ENCODE measurements around the gene LYSMD1. TPM values are rescaled to one million over a fixed set of nuclear protein-coding genes. Genes with fewer than 3 reads are reported as not detected.

Gene LYSMD1
- total and polyA plus RNA-seq, 2 of the 8 experiments (the other 6 are each of a cell fraction or from before 2014, with no cell fraction given) = 2.4 to 6.0 TPM

- Histone ChIP-seq H2BK120ac (replicated peaks; ENCODE audit: low read depth, low read length) (no peak overlapping the region), H3K23me2 (ENCODE audit: low read depth, low read length) (no peaks in the 10 kb centered on the region), H3K4me2 (ENCODE audit: insufficient read depth in 1 of 2, low read depth in 2 of 2, low read length in 2 of 2) (no peak overlapping the region), H3K56ac (replicated peaks; ENCODE audit: insufficient read length, low read depth, low read length) (no peak overlapping the region), H4K91ac (replicated peaks; ENCODE audit: insufficient read length, low read length) (no peak overlapping the region), H4K8ac (ENCODE audit: extremely low read depth, insufficient read depth, low read length) (no peak overlapping the region), H3K27me3 (replicated peaks in 1 of 4; ENCODE audit: control insufficient read depth in 3 of 4, extremely low read depth in 1 of 4, insufficient read depth in 3 of 4, low read length in 3 of 4) (no peaks in the 10 kb centered on the region), H3K79me2 (ENCODE audit: control insufficient read depth in 1 of 2, insufficient read depth in 2 of 2, low read length in 2 of 2) (peaks cover 7 to 28% of the 10 kb centered on the region in 2 experiments), H2BK20ac (ENCODE audit: low read length) (no peak overlapping the region), H3K4me3 (ENCODE audit: extremely low read depth in 1 of 4, insufficient read depth in 2 of 4, low read depth in 3 of 4, low read length in 4 of 4) (no peak overlapping the region), H3K4me1 (replicated peaks in 1 of 4; ENCODE audit: control insufficient read depth in 3 of 4, insufficient read depth in 4 of 4, low read length in 3 of 4) (no peaks in the 10 kb centered on the region), H2BK12ac (ENCODE audit: low read depth, low read length) (no peak overlapping the region), H3K27ac (ENCODE audit: low read depth, low read length) (no peak overlapping the region), H3K4ac (replicated peaks; ENCODE audit: insufficient read length, low read depth, low read length) (no peak overlapping the region), H3K9ac (replicated peaks in 1 of 4; ENCODE audit: extremely low read depth in 1 of 4, low read depth in 3 of 4, low read length in 3 of 4) (no peak overlapping the region), H2AFZ (ENCODE audit: low read length) (no peak overlapping the region), H4K20me1 (replicated peaks in 1 of 2; ENCODE audit: control insufficient read depth in 1 of 2, insufficient read depth in 2 of 2, low read length in 2 of 2) (peaks cover 0 to 5% of the 10 kb centered on the region in 2 experiments), H2BK5ac (ENCODE audit: low read depth, low read length) (no peak overlapping the region), H4K5ac (ENCODE audit: insufficient read length, low read depth, low read length) (no peak overlapping the region), H3K9me3 (ENCODE audit: insufficient read depth in 2 of 2, low read depth in 1 of 2, low read length in 1 of 2) (no peaks in the 10 kb centered on the region), H3K18ac (ENCODE audit: extremely low read depth, low read length) (no peak overlapping the region), H3K23ac (ENCODE audit: insufficient read length) (no peak overlapping the region), H3K14ac (ENCODE audit: insufficient read length) (no peak overlapping the region), H3K36me3 (ENCODE audit: control insufficient read depth in 2 of 4, insufficient read depth in 4 of 4, low read length in 3 of 4) (peaks cover 20 to 63% (median 46%) of the 10 kb centered on the region in 4 experiments), H2AK5ac (ENCODE audit: low read depth, low read length) (no peak overlapping the region), H2BK15ac (ENCODE audit: low read length) (no peak overlapping the region), H3K79me1 (ENCODE audit: low read depth, low read length) (peaks cover 3% of the 10 kb centered on the region; the same call in 1 of the 2 replicates)
- 96% methylated on average over 10 of the region's 10 CpGs; no CpG with 5 or more reads in 1 of the 2 experiments for WGBS, 2 experiments (ENCODE audit: extremely low coverage in 1 of 2, insufficient coverage in 1 of 2, insufficient read length in 1 of 2, insufficient replicate concordance in 2 of 2, low coverage in 1 of 2, low lambda C conversion rate in 2 of 2, missing lambda C conversion rate in 1 of 2)
- CTCF ChIA-PET (ENCODE audit: partially characterized antibody) = interaction anchor here (0.7 to 2.8 kb wide), 2 partner anchors 10 to 113 kb away, joined by 3 to 9 read pairs; partner anchors contain the start of gene GABPB2
- DNase-seq (ENCODE audit: low read depth in 1 of 2, low spot score in 2 of 2) (no peak), FAIRE-seq (no peak)
- POLR2A ChIA-PET (ENCODE audit: partially characterized antibody) = interaction anchor here (0.5 to 0.9 kb wide), 2 partner anchors 16 to 113 kb away, joined by 3 read pairs; no protein-coding TSS in a partner anchor
- TF ChIP-seq EP300 (IDR thresholded peaks at IDR 0.05; ENCODE audit: borderline replicate concordance in 1 of 2, low read depth in 2 of 2, low read length in 2 of 2) (no peak), KDM1A (IDR thresholded peaks at IDR 0.05; ENCODE audit: borderline replicate concordance, low read length) (no peak), USF2 (IDR thresholded peaks at IDR 0.05; ENCODE audit: low read length) (no peak), SAP30 (IDR thresholded peaks at IDR 0.05; ENCODE audit: insufficient read depth, insufficient replicate concordance, low read length) (no peak), SIX5 (IDR thresholded peaks at IDR 0.05; ENCODE audit: low read depth, low read length) (no peak), RFX5 (IDR thresholded peaks at IDR 0.05; ENCODE audit: borderline replicate concordance, low read depth, low read length) (no peak), CBX5 (IDR thresholded peaks at IDR 0.05; ENCODE audit: low read depth, low read length) (no peak), HDAC6 (IDR thresholded peaks at IDR 0.05; ENCODE audit: low read depth, low read length) (no peak), ATF3 (IDR thresholded peaks at IDR 0.05; ENCODE audit: insufficient read depth, low read depth, low read length) (no peak), CBX8 (IDR thresholded peaks at IDR 0.05; ENCODE audit: borderline replicate concordance, low read depth, low read length) (no peak), RXRA (IDR thresholded peaks at IDR 0.05; ENCODE audit: insufficient read depth, low read depth, low read length) (no peak), POLR2A (IDR thresholded peaks at IDR 0.05; ENCODE audit: control extremely low read depth in 1 of 2, low read depth in 2 of 2, low read length in 2 of 2) (no peak)
Measured at GRCh38 chr1:151184211-151184610, 18.5 kb upstream of the LYSMD1 start.
